GM19438 (cell line): ENCODE measurements around the gene RNPEP.
"Not testable (repeated sequence)": the region's sequence is repeated elsewhere in the genome, so short reads cannot be mapped to it uniquely, and the experiment has no call there.

Source experiments
- ATAC-seq: cut with Tn5 transposase; IDR thresholded peaks from one replicate; pipeline ENCODE4 v1.9.1; 2021; ENCODE audit warnings: low read depth; ENCODE audit not compliant: unreplicated experiment

RNPEP gene

DNA sequence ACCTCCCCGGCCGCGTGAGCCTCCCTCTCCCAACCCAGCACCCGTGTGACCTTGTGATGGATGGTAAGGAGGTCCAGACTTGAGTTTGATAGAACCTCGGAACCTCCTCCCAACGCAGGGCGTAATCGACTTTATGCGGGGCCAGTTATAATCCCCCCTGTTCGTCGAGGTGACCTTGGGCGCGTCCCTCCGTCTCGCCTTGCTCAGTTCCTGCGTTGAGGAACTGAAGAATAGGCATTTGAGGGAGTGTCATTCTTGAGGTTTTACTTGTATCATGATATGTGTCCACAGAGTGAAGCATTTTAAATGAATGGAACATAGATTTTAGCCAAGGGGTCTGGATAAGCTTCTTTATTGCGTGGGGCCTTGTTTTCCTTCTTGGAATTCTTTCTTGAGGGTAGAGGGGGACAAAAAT, 26.7 kb upstream of the RNPEP start:
- ATAC-seq = no peak

DNA sequence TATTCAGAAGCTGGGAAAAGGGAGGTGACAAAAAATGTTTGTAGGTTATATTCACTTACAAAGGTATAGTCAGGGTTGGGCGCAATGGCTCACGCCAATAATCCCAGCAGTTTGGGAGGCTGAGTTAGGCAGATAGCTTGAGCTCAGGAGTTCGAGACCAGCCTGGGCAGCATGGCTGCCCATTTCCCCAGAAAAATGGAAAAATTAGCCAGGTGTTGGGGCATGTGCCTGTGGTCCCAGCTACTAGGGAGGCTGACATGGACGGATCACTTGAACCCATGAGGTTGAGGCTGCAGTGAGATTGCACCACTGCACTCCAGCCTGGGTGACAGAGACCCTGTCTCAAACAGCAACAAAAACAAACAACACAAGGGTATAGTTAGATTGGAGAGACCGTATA, 24.1 kb upstream of the RNPEP start:
- ATAC-seq = no peak

DNA sequence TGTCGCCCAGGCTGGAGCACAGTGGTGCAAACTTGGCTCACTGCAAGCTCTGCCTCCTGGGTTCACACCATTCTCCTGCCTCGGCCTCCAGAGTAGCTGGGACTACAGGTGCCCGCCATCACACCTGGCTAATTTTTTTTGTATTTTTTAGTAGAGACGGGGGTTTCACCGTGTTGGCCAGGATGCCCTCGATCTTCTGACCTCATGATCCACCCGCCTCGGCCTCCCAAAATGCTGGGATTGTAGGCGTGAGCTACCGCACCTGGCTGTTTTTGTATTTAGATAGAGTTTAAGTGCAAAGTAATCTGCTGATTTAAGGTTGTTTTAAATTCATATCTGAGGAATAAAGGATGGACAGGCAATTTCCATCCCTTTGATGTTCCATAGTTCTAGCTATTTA, 20.1 kb upstream of the RNPEP start:
- not testable (repeated sequence) for ATAC-seq

DNA sequence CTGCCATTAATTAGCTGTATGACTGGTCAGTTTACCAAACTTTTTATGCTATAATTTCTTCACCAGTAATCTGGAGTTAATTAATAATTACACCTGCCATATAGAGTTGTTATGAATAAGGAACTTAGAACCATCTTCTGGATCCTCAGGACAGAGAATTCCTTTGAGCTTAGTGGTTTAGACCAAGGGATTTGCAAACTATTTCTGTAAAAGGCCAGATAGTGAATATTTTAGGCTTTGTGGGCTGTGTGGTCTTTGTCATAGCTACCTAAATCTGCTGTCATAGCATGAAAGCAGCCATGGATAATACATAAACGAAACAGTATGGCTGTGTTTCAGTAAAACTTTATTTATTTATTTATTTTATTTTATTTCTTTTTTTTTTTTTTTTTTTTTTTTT, 18.2 kb upstream of the RNPEP start:
- ATAC-seq = no peak

DNA sequence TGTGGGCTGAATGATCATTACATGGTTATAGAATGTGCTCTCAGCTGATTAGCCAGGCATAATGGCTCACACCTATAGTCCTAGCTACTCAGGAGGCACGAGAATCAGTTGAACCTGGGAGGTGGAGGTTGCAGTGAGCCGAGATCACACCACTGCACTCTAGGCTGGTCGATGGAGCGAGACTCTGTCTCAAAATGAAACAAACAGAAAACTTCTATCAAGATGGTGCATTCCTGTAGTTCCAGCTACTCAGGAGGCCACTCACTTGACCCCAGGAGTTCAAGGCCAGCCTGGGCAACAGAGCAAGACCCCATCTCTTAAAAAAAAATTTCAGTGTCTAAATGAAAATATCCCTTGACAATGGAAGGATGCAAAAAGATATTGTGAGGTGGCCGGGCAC, 16.3 kb upstream of the RNPEP start:
- no peak for ATAC-seq

DNA sequence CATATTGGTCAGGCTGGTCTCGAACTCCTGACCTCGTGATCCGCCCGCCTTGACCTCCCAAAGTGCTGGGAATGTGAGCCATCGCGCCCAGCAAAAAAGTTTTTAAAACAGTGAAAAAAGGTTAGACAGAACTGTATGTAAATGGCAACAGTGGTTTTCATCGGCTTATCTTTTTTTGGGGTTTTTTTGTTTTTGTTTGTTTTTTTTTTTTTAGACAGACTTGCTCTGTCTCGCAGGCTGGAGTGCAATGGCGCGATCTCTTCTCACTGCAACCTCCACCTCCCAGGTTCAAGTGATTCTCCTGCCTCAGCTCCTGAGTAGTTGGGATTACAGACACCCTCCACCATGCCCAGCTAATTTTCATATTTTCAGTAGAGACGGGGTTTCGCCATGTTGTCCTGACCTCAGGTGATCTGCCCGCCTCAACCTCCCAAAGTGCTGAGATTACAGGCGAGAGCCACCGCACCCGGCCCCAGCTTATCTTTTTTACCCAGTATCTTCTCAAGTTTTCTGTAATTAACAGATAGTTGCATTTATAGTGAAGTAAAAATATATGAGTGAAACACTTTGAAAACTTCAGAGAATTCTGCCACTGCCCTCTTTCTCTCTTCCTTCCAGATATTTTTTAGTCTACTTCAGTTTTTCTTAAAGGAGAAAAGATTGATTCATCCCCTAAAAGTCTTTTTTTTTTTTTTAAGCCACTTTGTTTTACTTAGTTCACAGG, 14.1 kb upstream of the RNPEP start:
- ATAC-seq = no peak

DNA sequence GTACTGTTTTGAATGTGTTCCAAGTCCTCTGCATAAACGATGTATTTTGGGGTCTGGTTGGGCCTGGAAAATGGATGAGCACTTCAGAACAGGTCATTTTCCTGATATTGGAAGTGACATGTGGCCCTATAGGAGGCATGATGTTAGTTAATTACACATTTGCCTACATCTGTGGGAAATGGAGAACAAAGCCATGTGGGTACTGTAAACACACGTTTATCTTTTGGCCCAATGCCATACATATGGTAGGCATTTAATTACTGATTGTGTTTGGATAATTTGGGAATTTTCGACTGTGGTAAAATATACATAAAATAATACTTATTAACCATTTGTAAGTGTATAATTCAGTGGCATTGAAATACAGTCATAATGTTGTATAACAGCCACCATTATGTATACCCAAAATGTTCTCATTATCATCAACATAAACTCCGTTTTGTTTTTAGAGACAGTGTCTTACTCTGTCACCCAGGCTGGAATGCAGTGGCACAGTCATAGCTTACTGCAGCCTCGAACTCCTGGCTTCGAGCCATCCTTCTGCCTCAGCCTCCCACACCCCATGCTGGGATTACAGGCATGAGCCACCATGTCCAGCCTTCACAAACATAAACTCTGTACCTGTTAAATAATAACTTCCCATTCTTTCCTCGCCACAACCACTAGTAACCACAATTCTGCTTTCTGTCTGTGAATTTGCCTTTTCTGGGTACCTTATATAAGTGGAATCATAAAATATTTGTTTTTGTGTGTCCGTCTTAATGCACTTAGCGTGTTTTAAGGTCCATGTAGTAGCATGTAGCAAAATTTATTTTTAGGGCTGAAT, 11.9 kb upstream of the RNPEP start:
- no peak for ATAC-seq

DNA sequence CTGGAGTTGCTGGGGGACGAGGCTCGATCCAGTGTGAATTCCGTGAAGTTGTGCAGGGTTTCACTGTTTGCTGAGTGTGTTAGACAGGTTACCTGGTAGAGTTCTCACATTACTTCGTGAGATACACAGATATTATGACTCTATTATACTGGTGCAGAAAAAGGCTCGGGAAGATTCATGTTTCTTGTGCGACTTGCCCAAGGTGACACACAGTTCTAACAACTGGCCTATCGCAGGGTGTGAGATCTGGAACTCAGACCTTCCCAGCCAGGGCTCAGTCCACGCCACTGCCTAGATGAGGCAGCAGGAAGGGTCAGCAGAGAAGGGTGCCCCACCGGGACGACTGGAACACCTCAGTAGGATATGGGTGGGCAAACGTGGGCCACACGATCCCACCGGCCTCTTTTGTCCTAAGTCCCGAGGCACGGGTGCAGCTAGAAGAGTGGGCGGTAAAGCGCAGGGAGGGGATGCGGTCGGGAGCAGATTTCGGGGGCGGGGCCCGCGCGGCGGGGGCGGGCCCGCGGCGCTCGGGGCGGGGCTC, 296 bp upstream of the RNPEP start:
- ATAC-seq = peak; percentile 79

DNA sequence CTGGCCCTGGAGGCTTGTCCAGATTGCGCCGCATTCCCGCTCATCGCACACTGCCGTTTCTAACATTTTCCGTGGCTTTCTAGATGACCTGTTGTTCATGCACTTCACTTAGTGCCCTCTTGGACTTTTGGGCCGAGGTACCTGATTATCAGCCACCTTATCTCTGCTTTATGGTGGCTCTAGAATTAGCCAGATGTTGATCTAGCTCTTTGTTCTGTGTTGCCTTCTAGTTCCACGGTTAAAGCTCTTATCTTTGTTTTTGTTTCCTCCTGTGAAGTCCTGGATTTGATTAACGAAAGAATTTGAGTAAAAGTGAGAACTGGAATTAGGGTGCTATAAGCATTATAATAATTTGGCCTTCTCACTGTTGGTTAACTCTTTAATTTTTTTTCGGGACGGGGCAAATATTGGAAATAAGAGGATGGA, 945 bp downstream of the RNPEP start:
- ATAC-seq = no peak

DNA sequence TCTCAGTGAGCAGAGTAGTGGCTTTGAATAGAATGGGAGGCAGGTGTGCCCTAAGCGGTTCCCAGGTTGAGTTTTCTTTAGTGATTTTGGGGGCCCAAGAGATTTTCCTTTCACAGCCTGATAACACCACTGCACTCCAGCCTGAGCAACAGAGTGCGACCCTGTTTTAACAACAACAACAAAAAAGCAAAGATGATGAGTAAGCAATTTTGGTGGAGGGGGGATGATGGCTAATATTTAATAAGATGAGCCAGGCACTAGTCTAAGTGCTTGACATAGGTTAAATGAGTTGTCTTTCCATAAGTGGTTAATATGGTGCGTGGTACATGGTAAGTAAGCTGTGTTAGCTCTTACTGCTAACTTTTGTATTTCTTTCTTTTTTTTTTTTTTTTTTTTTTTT, 2.0 kb downstream of the RNPEP start:
- no peak for ATAC-seq

DNA sequence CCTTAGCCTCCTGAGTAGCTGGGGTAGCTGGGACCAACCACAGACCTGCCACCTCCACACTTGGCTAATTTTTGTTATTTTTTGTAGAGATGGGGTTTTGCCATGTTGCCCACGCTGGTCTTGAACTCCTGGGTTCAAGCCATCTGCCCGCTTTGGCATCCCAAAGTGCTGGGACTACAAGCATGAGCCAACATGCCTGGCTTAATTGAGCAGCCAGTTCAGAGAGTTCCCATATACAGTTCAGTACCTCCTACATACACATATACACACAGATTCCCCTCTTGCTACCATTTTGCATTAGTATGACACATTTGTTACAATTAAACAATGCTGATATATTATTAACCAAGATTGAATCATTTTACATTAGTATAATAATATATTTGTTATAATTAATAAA, 2.9 kb downstream of the RNPEP start:
- ATAC-seq = no peak

DNA sequence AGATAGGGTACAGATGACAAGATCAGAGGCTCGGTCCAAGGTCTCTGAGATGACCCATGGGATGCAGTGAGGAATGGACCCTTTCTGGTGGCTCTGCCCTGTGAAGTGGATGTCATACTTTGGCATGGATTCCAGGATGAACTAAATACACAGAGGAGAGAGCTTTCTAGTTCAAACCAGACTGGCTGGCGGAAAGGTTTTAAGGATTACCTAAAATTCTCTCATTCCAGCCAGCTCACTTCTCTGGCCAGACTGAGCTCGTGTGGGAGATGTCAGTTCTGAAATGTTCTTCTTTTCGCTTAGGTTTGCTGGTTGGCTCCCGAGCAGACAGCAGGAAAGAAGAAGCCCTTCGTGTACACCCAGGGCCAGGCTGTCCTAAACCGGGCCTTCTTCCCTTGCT, 6.2 kb downstream of the RNPEP start:
- no peak for ATAC-seq

DNA sequence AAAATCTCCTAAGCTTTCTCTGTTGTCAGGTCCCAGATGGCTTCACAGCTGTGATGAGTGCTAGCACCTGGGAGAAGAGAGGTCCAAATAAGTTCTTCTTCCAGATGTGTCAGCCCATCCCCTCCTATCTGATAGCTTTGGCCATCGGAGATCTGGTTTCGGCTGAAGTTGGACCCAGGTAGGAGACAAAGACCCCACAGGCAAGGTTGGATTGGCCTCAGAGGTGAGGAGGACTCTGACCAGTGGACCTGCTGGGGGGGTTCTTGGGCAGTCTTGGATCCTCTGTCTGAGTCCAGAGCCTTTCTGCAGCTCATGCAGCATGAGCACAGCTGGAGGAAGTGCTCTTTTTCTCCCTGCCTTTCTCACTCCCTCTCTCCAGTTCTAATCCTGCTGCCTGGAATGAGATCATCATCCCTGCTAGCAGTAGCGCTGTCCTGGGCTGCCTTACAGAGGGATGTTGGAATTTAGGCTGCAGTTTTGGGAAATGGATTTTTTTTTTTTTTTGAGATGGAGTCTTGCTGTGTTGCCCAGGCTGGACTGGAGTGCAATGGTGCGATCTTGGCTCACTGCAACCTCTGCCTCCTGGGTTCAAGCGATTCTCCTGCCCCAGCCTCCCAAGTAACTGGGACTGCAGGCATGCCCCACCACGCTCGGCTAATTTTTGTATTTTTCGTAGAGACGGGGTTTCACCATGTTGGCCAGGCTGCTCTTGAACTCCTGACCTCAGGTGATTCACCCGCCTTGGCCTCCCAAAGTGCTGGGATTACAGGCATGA, 7.1 kb downstream of the RNPEP start:
- no peak for ATAC-seq

DNA sequence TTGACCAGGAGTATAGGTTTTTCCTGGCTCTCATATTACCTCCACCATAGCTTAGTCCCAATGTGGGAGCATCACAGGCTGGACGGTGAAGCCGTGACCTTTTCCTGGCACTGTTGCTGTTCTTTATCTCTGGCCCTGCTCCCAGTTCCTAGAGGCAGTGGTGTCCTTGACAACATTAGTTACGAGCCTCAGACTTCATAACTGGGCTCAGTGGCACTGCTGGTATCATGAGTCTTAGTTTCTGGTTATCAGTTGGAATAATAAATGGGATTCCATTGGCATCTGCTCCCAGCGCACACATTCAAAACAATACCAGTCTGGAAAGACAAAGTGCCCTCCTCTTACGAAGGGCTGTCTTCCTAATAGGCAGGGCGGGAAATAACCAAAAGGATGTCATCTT, 8.0 kb downstream of the RNPEP start:
- no peak for ATAC-seq

DNA sequence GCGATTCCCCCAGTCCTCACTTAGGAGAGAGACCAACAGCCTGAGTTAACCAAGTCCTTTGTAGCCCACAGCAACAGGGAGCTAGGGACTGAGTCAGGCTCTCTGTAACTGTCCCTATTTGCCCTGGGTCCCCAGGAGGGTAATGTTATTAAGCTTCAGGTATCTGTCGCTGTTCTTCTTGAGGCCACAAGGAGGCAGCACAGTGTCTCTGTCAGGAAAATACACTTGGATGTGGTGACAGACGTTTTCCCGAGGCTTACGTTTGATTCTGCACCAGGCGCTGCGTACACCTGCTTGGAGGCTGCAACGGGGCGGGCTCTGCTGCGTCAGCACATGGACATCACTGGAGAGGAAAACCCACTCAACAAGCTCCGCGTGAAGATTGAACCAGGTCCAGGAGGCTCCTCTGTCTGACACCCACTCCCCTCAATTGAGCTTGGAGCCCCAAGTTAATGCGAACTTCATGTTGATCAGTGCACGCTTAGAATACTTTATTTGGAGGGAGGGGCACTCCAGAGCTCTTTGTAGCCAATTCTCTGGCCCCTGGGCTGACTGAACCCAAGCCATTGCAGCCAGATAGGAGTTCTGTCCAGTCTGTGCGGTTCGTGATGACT, 17.3 kb downstream of the RNPEP start:
- ATAC-seq = no peak

DNA sequence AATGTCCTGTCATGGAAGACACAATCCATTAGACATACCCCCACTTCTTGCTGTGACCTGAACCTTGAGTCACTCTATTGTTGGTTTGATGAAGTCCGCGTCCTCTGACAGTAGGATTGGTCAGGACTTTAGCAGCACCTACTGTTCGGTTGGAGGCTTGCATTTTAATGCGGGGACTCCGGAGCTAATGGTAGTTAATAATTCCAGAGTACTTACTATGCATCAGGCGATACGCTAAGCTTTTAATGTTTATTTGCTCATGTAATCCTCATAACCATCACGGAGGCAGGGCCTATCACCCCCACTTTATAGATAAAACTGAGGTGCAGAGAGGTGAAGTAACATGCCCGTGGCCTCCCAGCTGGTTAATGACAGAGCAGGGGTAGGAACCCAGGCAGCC, 20.1 kb downstream of the RNPEP start:
- ATAC-seq = no peak

DNA sequence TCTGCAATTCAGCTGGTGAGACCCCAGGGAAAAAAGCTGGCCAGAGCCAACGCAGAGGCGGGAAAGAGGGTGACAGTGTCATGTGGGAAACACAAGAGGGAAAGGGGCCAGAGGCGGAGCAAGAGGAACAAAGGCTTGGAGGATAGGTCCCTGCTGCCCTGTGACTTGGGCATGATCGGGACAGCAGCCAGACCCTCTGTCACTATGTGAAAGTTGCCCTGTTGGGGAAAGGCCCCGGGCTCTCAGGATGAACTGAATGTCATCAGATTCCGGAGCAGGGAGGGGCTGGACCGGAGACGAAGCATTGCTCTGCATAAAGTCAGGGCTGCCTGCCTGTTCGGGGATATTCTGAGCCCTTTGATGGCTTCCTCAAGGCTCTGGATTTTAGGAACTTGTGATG, 22.3 kb downstream of the RNPEP start:
- no peak for ATAC-seq

DNA sequence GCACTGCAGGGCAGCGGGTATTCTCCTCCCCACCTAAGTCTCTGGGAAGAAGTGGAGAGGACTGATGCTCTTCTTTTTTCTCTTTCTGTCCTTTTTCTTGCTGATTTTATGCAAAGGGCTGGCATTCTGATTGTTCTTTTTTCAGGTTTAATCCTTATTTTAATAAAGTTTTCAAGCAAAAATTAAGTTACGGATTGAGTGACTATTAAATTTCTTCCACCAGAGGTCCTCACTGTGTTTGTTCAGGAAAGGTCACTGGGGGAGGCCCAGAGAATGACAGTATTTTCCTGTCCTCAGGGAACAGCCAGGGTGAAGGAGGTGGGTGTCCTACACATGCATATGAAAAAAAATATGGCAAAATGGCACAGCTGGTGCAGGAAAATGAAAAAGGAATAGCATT, 23.5 kb downstream of the RNPEP start:
- ATAC-seq = no peak

DNA sequence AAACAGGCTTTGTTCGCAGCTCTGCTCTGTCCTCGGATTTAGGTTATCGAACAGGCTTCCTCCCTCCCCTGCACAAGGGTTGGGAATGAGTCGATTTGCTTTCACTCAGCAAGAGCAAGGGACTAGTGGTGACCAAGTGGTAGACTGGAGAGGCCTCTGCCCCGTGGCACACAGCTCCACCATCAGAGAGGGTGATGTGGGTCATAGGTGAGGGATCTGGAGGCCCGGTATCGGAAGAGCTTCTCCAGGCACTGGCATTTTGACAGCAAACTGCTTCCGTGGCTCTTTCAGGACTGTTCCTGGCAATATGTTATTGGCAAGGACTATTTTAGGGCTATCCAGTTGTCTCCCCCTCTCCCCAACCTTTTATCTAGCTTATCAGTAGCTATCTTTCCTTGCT, 24.9 kb downstream of the RNPEP start:
- no peak for ATAC-seq

DNA sequence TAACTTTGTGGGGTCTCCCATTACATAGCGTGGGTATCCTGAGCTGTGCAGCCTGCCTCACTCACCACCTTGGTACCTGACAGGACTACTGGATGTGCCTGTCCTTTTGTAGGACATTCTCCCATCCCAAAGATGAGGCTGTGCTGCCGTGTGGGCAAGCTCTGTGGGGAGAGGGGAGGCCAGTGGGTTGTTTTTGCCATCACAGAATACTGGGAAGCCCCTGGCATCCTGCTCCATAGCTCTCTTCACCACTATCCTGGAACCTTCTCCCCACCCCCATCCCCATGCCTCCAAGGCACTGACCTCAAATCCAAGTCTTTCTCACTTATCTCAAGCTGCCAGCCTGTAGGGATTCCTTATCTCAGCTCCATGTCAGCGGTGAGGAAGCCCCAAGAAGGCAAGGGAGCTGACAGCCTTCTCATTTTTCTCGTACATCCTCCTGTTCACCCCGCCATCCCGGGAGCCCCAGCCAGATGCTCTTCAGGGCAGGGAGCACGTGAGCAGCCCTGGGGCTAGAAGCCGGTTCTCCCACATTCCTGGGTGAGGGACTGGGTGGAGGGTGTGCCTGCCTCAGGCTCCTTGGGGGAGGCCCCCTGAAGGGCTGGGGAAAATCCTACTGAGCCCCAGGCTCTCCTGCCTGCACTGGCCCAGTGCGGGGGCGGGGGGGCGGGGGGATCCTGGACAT, 25.5 kb downstream of the RNPEP start:
- ATAC-seq = no peak
